Endodermal cell (in vitro differentiated cells): Measurements from ENCODE around the gene LAMA2. TPM values are rescaled to one million over a fixed set of nuclear protein-coding genes. Genes with fewer than 3 reads are reported as not detected.

Source experiments
- DNase-seq: peaks from one replicate; pipeline ENCODE4 v3.0.0-alpha.2; 2017
- H3K27ac ChIP-seq: 2 replicates; pipeline ENCODE4 v1.5.1; 2013; ENCODE audit warnings: mild to moderate bottlenecking, low read depth, low read length, moderate library complexity
- H3K27me3 ChIP-seq: 2 replicates; pipeline ENCODE4 v1.6.1; 2013; ENCODE audit warnings: mild to moderate bottlenecking, low read length, moderate library complexity; ENCODE audit not compliant: insufficient read depth, control insufficient read depth, poor library complexity, severe bottlenecking
- H3K36me3 ChIP-seq: 2 replicates; pipeline ENCODE4 v1.7.0; 2013; ENCODE audit warnings: mild to moderate bottlenecking, low read length, moderate library complexity; ENCODE audit not compliant: control insufficient read depth, insufficient read depth
- H3K4me1 ChIP-seq: one replicate; pipeline ENCODE4 v1.7.0; 2013; ENCODE audit warnings: low read length; ENCODE audit not compliant: control insufficient read depth, insufficient read depth
- H3K4me3 ChIP-seq: 2 replicates; pipeline ENCODE4 v1.5.1; 2013; ENCODE audit warnings: mild to moderate bottlenecking, low read length, moderate library complexity
- H3K9ac ChIP-seq: 2 replicates; pipeline ENCODE4 v1.6.1; 2013; ENCODE audit warnings: mild to moderate bottlenecking, low read length, moderate library complexity; ENCODE audit not compliant: poor library complexity, severe bottlenecking; ENCODE audit errors: extremely low read depth
- H3K9me3 ChIP-seq: 2 replicates; pipeline ENCODE4 v1.6.1; 2013; ENCODE audit warnings: mild to moderate bottlenecking, low read length, moderate library complexity; ENCODE audit not compliant: control insufficient read depth
- H3K27ac Mint-ChIP-seq: 2 replicates; pipeline ENCODE4 v1.8.0; 2020; ENCODE audit warnings: mixed read lengths
- H3K27me3 Mint-ChIP-seq: 2 replicates; pipeline ENCODE4 v1.8.0; 2021; ENCODE audit warnings: mild to moderate bottlenecking, mixed read lengths; ENCODE audit not compliant: insufficient read depth
- H3K36me3 Mint-ChIP-seq: 2 replicates; pipeline ENCODE4 v1.8.0; 2020; ENCODE audit warnings: low read depth, mixed read lengths
- H3K4me1 Mint-ChIP-seq: 2 replicates; pipeline ENCODE4 v1.8.0; 2020; ENCODE audit warnings: mixed read lengths
- H3K4me3 Mint-ChIP-seq: 2 replicates; pipeline ENCODE4 v1.8.0; 2020; ENCODE audit warnings: mild to moderate bottlenecking, moderate library complexity, mixed read lengths
- H3K9me3 Mint-ChIP-seq: 2 replicates; pipeline ENCODE4 v1.8.0; 2020; ENCODE audit warnings: mild to moderate bottlenecking, mixed read lengths
- CTCF ChIP-seq: fragments of 200-600 bp; sonication (generic); conservative IDR thresholded peaks from 2 replicates; pipeline ENCODE4 v1.5.0; 2021; ENCODE audit warnings: antibody characterized with exemption, mild to moderate bottlenecking
- WGBS, 2 experiments: methylation state at CpG; one replicate each; pipeline versions ENCODE4 v1.1.5 to v1.1.7; 2013; ENCODE audit warnings: missing lambda C conversion rate in 2 of 2, mixed read lengths in 1 of 2; ENCODE audit not compliant: insufficient coverage in 1 of 2, insufficient read length in 1 of 2; 5-methylcytosine and 5-hydroxymethylcytosine counted together
- total RNA-seq, 2 donors: library from RNA; stranded (reverse); fragmentation: NEBNext Ultra II Directional in 1 of 2; extraction: Animal tissue kit (Norgen Biotek cat#: 25700) in 1 of 2; gene quantifications; 2 replicates in 1 of 2; 3 replicates in 1 of 2; pipeline ENCODE4 v1.2.1, GENCODE V29; 2021

LAMA2 gene
- total RNA-seq, 2 donors from 2014 or later, result 2.3 to 4.1 TPM

- H3K9ac ChIP-seq, result no peak overlapping the region
- no peaks in the 10 kb centered on the region for H3K4me1 ChIP-seq
- no peak overlapping the region for H3K4me3 ChIP-seq
- Mint-ChIP-seq H3K4me3 (no peak overlapping the region), H3K27me3 (no peaks in the 10 kb centered on the region), H3K4me1 (no peaks in the 10 kb centered on the region), H3K36me3 (no peaks in the 10 kb centered on the region), H3K27ac (no peak overlapping the region), H3K9me3 (no peaks in the 10 kb centered on the region)
- H3K9me3 ChIP-seq, result no peaks in the 10 kb centered on the region
- H3K27me3 ChIP-seq, result no peaks in the 10 kb centered on the region
- no peaks in the 10 kb centered on the region for H3K36me3 ChIP-seq
- no peak for TF ChIP-seq CTCF
- H3K27ac ChIP-seq, result no peak overlapping the region
- DNase-seq, result no peak
Measured at GRCh38 chr6:129208415-129209034, 325.6 kb downstream of the LAMA2 start.

- TF ChIP-seq CTCF, result no peak
- H3K27ac ChIP-seq, result no peak overlapping the region
- no peaks in the 10 kb centered on the region for H3K36me3 ChIP-seq
- Mint-ChIP-seq H3K9me3 (no peaks in the 10 kb centered on the region), H3K36me3 (no peaks in the 10 kb centered on the region), H3K27ac (no peak overlapping the region), H3K4me1 (no peaks in the 10 kb centered on the region), H3K27me3 (no peaks in the 10 kb centered on the region), H3K4me3 (no peak overlapping the region)
- H3K9me3 ChIP-seq, result no peaks in the 10 kb centered on the region
- no peaks in the 10 kb centered on the region for H3K4me1 ChIP-seq
- WGBS, 2 experiments, result 93 to 95% methylated on average over 5 to 6 of the region's 6 CpGs
- no peak overlapping the region for H3K9ac ChIP-seq
- DNase-seq, result no peak
- H3K4me3 ChIP-seq, result no peak overlapping the region
- H3K27me3 ChIP-seq, result no peaks in the 10 kb centered on the region
Measured at GRCh38 chr6:129209355-129209754, 326.4 kb downstream of the LAMA2 start.

- Mint-ChIP-seq H3K4me3 (no peak overlapping the region), H3K4me1 (no peaks in the 10 kb centered on the region), H3K36me3 (no peaks in the 10 kb centered on the region), H3K27ac (no peak overlapping the region), H3K27me3 (no peaks in the 10 kb centered on the region), H3K9me3 (no peaks in the 10 kb centered on the region)
- no peaks in the 10 kb centered on the region for H3K27me3 ChIP-seq
- H3K4me1 ChIP-seq, result no peaks in the 10 kb centered on the region
- no peak overlapping the region for H3K27ac ChIP-seq
- no peak overlapping the region for H3K4me3 ChIP-seq
- no peak overlapping the region for H3K9ac ChIP-seq
- TF ChIP-seq CTCF, result no peak
- H3K9me3 ChIP-seq, result no peaks in the 10 kb centered on the region
- DNase-seq, result no peak
- 90% methylated on average over 2 to 4 of the region's 4 CpGs for WGBS, 2 experiments
- H3K36me3 ChIP-seq, result no peaks in the 10 kb centered on the region
Measured at GRCh38 chr6:129210684-129211083, 327.7 kb downstream of the LAMA2 start.
